Measurements from ENCODE around the gene SYT7. TPM values are rescaled to one million over a fixed set of nuclear protein-coding genes. Genes with fewer than 3 reads are reported as not detected.

The SYT7 gene
- total and polyA plus RNA-seq, 4 donors, result 2.1 to 114 (median 30.8) TPM

- H3K4me3 ChIP-seq (ENCODE audit: low read depth in 1 of 3, low read length in 3 of 3), result no peak overlapping the region
- DNase-seq (ENCODE audit: low spot score), result no peak
- 89% methylated on average over 3 of the region's 3 CpGs for WGBS
- TF ChIP-seq GABPA (IDR thresholded peaks at IDR 0.05 in 1 of 2, conservative IDR thresholded peaks at IDR 0.05 in 1 of 2) (no peak), MAX (IDR thresholded peaks at IDR 0.05) (no peak), REST (IDR thresholded peaks at IDR 0.05) (no peak), HNF4A (conservative IDR thresholded peaks at IDR 0.05) (no peak), FOXA2 (IDR thresholded peaks at IDR 0.05) (no peak), CTCF (IDR thresholded peaks at IDR 0.05; ENCODE audit: low read depth, low read length, missing input control) (no peak), EGR1 (IDR thresholded peaks at IDR 0.05; ENCODE audit: low read depth in 2 of 2) (no peak), NR2F2 (IDR thresholded peaks at IDR 0.05) (no peak), JUND (IDR thresholded peaks at IDR 0.05) (no peak), SP1 (IDR thresholded peaks at IDR 0.05) (no peak), ATF3 (IDR thresholded peaks at IDR 0.05) (no peak), HNF4G (IDR thresholded peaks at IDR 0.05) (no peak), RXRA (IDR thresholded peaks at IDR 0.05) (no peak), TAF1 (conservative IDR thresholded peaks at IDR 0.05) (no peak), FOXA1 (IDR thresholded peaks at IDR 0.05) (no peak), RAD21 (IDR thresholded peaks at IDR 0.05) (no peak), YY1 (IDR thresholded peaks at IDR 0.05) (no peak), ZBTB33 (IDR thresholded peaks at IDR 0.05) (no peak)
- no peak overlapping the region for H3K9ac ChIP-seq (ENCODE audit: low read depth in 1 of 2, low read length in 2 of 2)
- H3K36me3 ChIP-seq (ENCODE audit: control insufficient read depth in 4 of 4, insufficient read depth in 3 of 4, low read depth in 1 of 4, low read length in 3 of 4), result no peaks in the 10 kb centered on the region
- H3K27ac ChIP-seq (ENCODE audit: low read depth in 1 of 2, low read length in 2 of 2), result no peak overlapping the region
- peaks cover 3 to 17% (median 11%) of the 10 kb centered on the region in 4 donors for H3K4me1 ChIP-seq (ENCODE audit: control insufficient read depth in 4 of 4, insufficient read depth in 4 of 4, low read length in 3 of 4)
- H3K27me3 ChIP-seq (ENCODE audit: control insufficient read depth in 4 of 4, insufficient read depth in 4 of 4, low read length in 3 of 4), result no peaks in the 10 kb centered on the region
- H3K9me3 ChIP-seq (ENCODE audit: control insufficient read depth in 4 of 4, low read length in 3 of 4), result no peaks in the 10 kb centered on the region
Measured at GRCh38 chr11:61476371-61476770, 104.5 kb downstream of the SYT7 start.

Data from liver (tissue), 9 donors.